Measurements from ENCODE around the gene CGA. TPM values are rescaled to one million over a fixed set of nuclear protein-coding genes. Genes with fewer than 3 reads are reported as not detected.

Gene CGA
- total RNA-seq, 2 experiments from 2014 or later, result not detected

DNA sequence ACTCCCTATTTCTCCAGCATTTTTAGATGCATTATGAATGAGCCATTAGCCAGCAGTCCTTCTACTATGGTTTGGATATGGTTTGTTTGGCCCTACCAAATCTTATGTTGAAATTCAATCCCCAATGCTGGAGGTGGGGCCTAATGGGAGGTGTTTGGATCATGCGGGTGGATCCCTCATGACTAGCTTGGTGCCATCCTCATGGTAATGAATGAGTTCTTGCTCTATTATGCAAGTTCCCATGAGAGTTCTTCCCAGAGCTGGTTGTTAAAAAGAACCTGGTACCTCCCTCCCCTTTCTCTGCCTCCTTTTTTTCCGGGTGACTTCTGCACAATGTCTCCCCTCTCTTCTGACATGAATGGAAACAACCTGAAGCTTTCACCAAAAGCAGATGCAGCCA lies 6.2 kb upstream of the CGA start:
- DNase-seq, result no peak
- Mint-ChIP-seq H3K27ac (no peak overlapping the region), H3K27me3 (peaks cover 16% of the 10 kb centered on the region)

GRCh38 chr6:87100216-87100615 lies 5.3 kb upstream of the CGA start:
- Mint-ChIP-seq H3K4me1 (no peaks in the 10 kb centered on the region), H3K27me3 (peaks cover 19% of the 10 kb centered on the region), H3K4me3 (no peak overlapping the region), H3K36me3 (no peaks in the 10 kb centered on the region), H3K9me3 (no peaks in the 10 kb centered on the region), H3K27ac (no peak overlapping the region)
- DNase-seq, result no peak

More for the DNA sequence above, 6.2 kb upstream of the CGA start:
- no peaks in the 10 kb centered on the region for H3K4me1 Mint-ChIP-seq
- H3K36me3 Mint-ChIP-seq, result no peaks in the 10 kb centered on the region
- H3K9me3 Mint-ChIP-seq, result no peaks in the 10 kb centered on the region
- H3K4me3 Mint-ChIP-seq, result no peak overlapping the region

GRCh38 chr6:87099472-87099871 lies 4.6 kb upstream of the CGA start:
- Mint-ChIP-seq H3K36me3 (no peaks in the 10 kb centered on the region), H3K27me3 (peaks cover 19% of the 10 kb centered on the region), H3K4me1 (no peaks in the 10 kb centered on the region), H3K9me3 (no peaks in the 10 kb centered on the region), H3K27ac (no peak overlapping the region), H3K4me3 (no peak overlapping the region)
- no peak for DNase-seq

- no peak for DNase-seq
- H3K27ac Mint-ChIP-seq, result no peak overlapping the region
- H3K9me3 Mint-ChIP-seq, result no peaks in the 10 kb centered on the region
- peaks cover 3% of the 10 kb centered on the region for H3K4me1 Mint-ChIP-seq
- H3K4me3 Mint-ChIP-seq, result no peak overlapping the region
- H3K36me3 Mint-ChIP-seq, result no peaks in the 10 kb centered on the region
- H3K27me3 Mint-ChIP-seq, result peaks cover 24% of the 10 kb centered on the region
Observed at GRCh38 chr6:87094576-87094975, 330 bp downstream of the CGA start.

GRCh38 chr6:87093651-87094050 lies 1.3 kb downstream of the CGA start:
- DNase-seq, result no peak
- Mint-ChIP-seq H3K9me3 (no peaks in the 10 kb centered on the region), H3K27me3 (peaks cover 19% of the 10 kb centered on the region), H3K36me3 (no peaks in the 10 kb centered on the region), H3K4me3 (no peak overlapping the region), H3K27ac (no peak overlapping the region), H3K4me1 (peaks cover 3% of the 10 kb centered on the region)

DNA sequence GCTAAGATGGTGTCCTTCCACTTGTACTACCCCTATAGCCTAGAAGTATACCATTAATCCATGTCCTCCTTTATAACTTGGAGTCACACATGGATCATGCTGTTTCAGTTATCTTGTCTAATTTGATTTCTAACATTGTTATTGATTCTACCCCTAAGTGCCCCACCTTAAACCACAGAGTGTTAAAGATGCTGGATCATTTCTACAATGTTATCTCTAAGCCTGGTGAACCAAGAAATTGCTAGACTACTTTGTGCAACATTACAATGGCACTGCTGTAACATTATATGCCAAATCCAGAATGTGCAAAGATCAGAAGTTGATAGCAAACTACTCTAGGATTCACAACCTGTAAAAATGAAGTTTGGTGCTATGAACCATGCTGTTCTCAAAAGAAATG lies 1.7 kb downstream of the CGA start:
- Mint-ChIP-seq H3K4me1 (peaks cover 3% of the 10 kb centered on the region), H3K4me3 (no peak overlapping the region), H3K36me3 (no peaks in the 10 kb centered on the region), H3K27me3 (peaks cover 16% of the 10 kb centered on the region), H3K9me3 (no peaks in the 10 kb centered on the region), H3K27ac (no peak overlapping the region)
- DNase-seq, result no peak

DNA sequence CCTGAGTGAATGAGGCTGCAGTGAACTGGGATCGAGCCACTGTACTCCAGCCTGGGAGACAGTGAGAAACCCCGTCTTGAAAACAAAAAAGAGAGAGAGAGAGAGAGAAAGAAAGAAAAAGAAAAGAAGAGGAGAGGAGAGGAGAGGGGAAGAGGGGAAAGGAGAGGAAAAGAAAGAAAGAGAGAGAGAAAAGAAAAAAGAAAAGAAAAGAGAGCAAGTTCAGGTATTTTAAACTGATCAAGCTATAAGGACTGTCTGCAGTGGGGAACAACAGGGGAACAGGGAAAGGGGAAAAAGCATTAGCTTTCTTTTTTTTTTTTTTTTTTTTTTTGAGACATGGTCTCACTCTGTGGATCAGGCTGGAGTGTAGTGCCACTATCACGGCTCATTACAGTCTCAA lies 2.5 kb downstream of the CGA start:
- no peak for DNase-seq
- Mint-ChIP-seq H3K27me3 (peaks cover 16% of the 10 kb centered on the region), H3K4me1 (peaks cover 3% of the 10 kb centered on the region), H3K9me3 (no peaks in the 10 kb centered on the region), H3K27ac (no peak overlapping the region), H3K4me3 (no peak overlapping the region), H3K36me3 (no peaks in the 10 kb centered on the region)

GRCh38 chr6:87089135-87089534 lies 5.8 kb downstream of the CGA start:
- no peaks in the 10 kb centered on the region for H3K9me3 Mint-ChIP-seq
- peaks cover 5% of the 10 kb centered on the region for H3K27me3 Mint-ChIP-seq
- H3K27ac Mint-ChIP-seq, result no peak overlapping the region
- no peaks in the 10 kb centered on the region for H3K36me3 Mint-ChIP-seq
- peaks cover 3% of the 10 kb centered on the region for H3K4me1 Mint-ChIP-seq
- DNase-seq, result no peak
- H3K4me3 Mint-ChIP-seq, result no peak overlapping the region

- no peaks in the 10 kb centered on the region for H3K4me1 Mint-ChIP-seq
- H3K36me3 Mint-ChIP-seq, result no peaks in the 10 kb centered on the region
- H3K4me3 Mint-ChIP-seq, result no peak overlapping the region
- no peak overlapping the region for H3K27ac Mint-ChIP-seq
- no peak for DNase-seq
- H3K9me3 Mint-ChIP-seq, result no peaks in the 10 kb centered on the region
- H3K27me3 Mint-ChIP-seq, result peaks cover 5% of the 10 kb centered on the region
Observed at GRCh38 chr6:87088076-87088475, 6.8 kb downstream of the CGA start.

GRCh38 chr6:87082160-87082721 lies 12.7 kb downstream of the CGA start:
- H3K27ac Mint-ChIP-seq, result no peak overlapping the region
- H3K4me3 Mint-ChIP-seq, result no peak overlapping the region
- no peaks in the 10 kb centered on the region for H3K36me3 Mint-ChIP-seq
- DNase-seq, result no peak
- H3K9me3 Mint-ChIP-seq, result no peaks in the 10 kb centered on the region
- H3K27me3 Mint-ChIP-seq, result peaks cover 23% of the 10 kb centered on the region
- H3K4me1 Mint-ChIP-seq, result no peaks in the 10 kb centered on the region

- peaks cover 23% of the 10 kb centered on the region for H3K27me3 Mint-ChIP-seq
- H3K4me3 Mint-ChIP-seq, result no peak overlapping the region
- no peaks in the 10 kb centered on the region for H3K9me3 Mint-ChIP-seq
- peak; percentile 57 for DNase-seq
- no peaks in the 10 kb centered on the region for H3K4me1 Mint-ChIP-seq
- no peak overlapping the region for H3K27ac Mint-ChIP-seq
- no peaks in the 10 kb centered on the region for H3K36me3 Mint-ChIP-seq
Observed at GRCh38 chr6:87078983-87079616, 15.8 kb downstream of the CGA start.

- H3K36me3 Mint-ChIP-seq, result no peaks in the 10 kb centered on the region
- peaks cover 14% of the 10 kb centered on the region for H3K27me3 Mint-ChIP-seq
- no peak overlapping the region for H3K4me3 Mint-ChIP-seq
- no peaks in the 10 kb centered on the region for H3K9me3 Mint-ChIP-seq
- no peak for DNase-seq
- H3K27ac Mint-ChIP-seq, result no peak overlapping the region
- H3K4me1 Mint-ChIP-seq, result no peaks in the 10 kb centered on the region
Observed at GRCh38 chr6:87075168-87075567, 19.7 kb downstream of the CGA start.

DNA sequence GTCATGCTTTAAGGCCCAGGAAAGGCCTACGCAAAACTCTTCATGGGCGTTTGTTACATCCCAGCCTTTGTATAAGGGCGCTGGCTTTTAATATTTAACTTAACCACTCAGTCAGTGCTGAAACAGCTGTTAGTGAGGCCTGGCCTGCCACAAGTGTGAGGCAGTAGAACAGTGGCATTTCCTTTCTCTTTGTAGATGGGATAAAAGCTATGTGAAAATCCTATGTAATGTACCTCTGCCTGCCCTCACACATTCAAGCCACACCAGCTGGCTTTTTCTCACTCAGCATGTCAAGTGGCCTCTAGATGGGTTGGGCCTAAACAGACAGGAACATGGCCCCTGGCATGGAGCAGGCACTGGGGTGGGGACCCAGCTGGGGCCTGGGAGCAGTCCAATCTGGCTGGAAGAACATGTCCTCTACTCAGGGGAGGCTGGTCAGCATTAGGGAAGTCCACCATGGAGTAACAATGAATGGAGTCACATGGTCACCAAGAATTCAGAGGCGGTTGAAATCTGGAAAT lies 20.7 kb downstream of the CGA start:
- H3K36me3 Mint-ChIP-seq, result no peaks in the 10 kb centered on the region
- peaks cover 7% of the 10 kb centered on the region for H3K27me3 Mint-ChIP-seq
- no peak for DNase-seq
- no peaks in the 10 kb centered on the region for H3K4me1 Mint-ChIP-seq
- H3K9me3 Mint-ChIP-seq, result no peaks in the 10 kb centered on the region
- H3K27ac Mint-ChIP-seq, result no peak overlapping the region
- H3K4me3 Mint-ChIP-seq, result no peak overlapping the region

DNA sequence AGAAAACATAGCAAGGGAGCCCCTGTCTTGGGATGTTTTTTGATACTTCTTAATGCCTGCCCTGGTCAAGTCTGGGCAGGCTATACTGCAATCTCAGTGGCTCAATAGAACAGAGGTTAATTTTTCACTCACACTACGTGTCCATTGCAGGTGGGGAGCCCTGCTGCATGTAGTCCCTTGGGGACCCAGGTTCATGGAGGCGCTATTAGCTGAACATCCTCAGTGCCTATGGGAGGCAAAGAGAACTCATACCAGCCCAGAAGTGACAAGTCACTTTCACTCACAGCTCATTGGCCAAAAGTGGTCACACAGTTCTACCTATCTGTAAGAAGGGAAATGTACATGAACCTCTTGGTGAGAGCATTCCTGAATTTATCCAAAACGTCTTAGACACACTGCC lies 23.2 kb downstream of the CGA start:
- no peak for DNase-seq
- H3K36me3 Mint-ChIP-seq, result no peaks in the 10 kb centered on the region
- H3K4me1 Mint-ChIP-seq, result no peaks in the 10 kb centered on the region
- no peaks in the 10 kb centered on the region for H3K9me3 Mint-ChIP-seq
- no peak overlapping the region for H3K4me3 Mint-ChIP-seq
- no peak overlapping the region for H3K27ac Mint-ChIP-seq
- peaks cover 4% of the 10 kb centered on the region for H3K27me3 Mint-ChIP-seq

GRCh38 chr6:87070741-87071140 lies 24.2 kb downstream of the CGA start:
- no peak overlapping the region for H3K27ac Mint-ChIP-seq
- peaks cover 4% of the 10 kb centered on the region for H3K27me3 Mint-ChIP-seq
- no peak for DNase-seq
- H3K4me3 Mint-ChIP-seq, result no peak overlapping the region
- H3K9me3 Mint-ChIP-seq, result no peaks in the 10 kb centered on the region
- H3K36me3 Mint-ChIP-seq, result no peaks in the 10 kb centered on the region
- H3K4me1 Mint-ChIP-seq, result no peaks in the 10 kb centered on the region

GRCh38 chr6:87068795-87069194 lies 26.1 kb downstream of the CGA start:
- no peaks in the 10 kb centered on the region for H3K9me3 Mint-ChIP-seq
- H3K4me1 Mint-ChIP-seq, result no peaks in the 10 kb centered on the region
- H3K4me3 Mint-ChIP-seq, result no peak overlapping the region
- no peak overlapping the region for H3K27ac Mint-ChIP-seq
- H3K27me3 Mint-ChIP-seq, result peaks cover 4% of the 10 kb centered on the region
- no peak for DNase-seq
- H3K36me3 Mint-ChIP-seq, result no peaks in the 10 kb centered on the region
